Urinary bladder (tissue), 4 donors: ENCODE measurements around the gene SNPH. TPM values are rescaled to one million over a fixed set of nuclear protein-coding genes. Genes with fewer than 3 reads are reported as not detected.

Source experiments
- DNase-seq: peaks from one replicate; pipeline ENCODE4 v3.0.0-alpha.2; 2015; ENCODE audit errors: extremely low spot score
- H3K27ac ChIP-seq: one replicate; pipeline ENCODE4 v1.5.1; 2013; ENCODE audit warnings: low read depth, mild to moderate bottlenecking, moderate library complexity
- H3K36me3 ChIP-seq: one replicate; pipeline ENCODE4 v1.6.1; 2013; ENCODE audit warnings: mild to moderate bottlenecking, moderate library complexity; ENCODE audit not compliant: insufficient read depth
- H3K4me1 ChIP-seq: one replicate; pipeline ENCODE4 v1.6.1; 2013; ENCODE audit warnings: mild to moderate bottlenecking, moderate library complexity; ENCODE audit not compliant: insufficient read depth
- H3K4me3 ChIP-seq: one replicate; pipeline ENCODE4 v1.5.1; 2013; ENCODE audit warnings: low read depth, low read length
- WGBS: extraction: QIAGEN DNeasy Blood & Tissue Kit; methylation state at CpG from one replicate; pipeline ENCODE4 v1.1.7; 2013; 5-methylcytosine and 5-hydroxymethylcytosine counted together
- polyA plus RNA-seq: library from polyadenylated mRNA; stranded (reverse); fragments of 200-250 nt; gene quantifications from one replicate; pipeline ENCODE4 v1.2.3, GENCODE V29; 2013
- total RNA-seq: library from RNA; depleted of rRNA; stranded (reverse); fragments of >200 nt; gene quantifications from one replicate; pipeline ENCODE4 v1.2.3, GENCODE V29; 2014
- donor health status: healthy with polysubstance abuse.
- donor health status: healthy.

SNPH gene
- total and polyA plus RNA-seq, 2 donors: 3.5 to 7.3 TPM

DNA sequence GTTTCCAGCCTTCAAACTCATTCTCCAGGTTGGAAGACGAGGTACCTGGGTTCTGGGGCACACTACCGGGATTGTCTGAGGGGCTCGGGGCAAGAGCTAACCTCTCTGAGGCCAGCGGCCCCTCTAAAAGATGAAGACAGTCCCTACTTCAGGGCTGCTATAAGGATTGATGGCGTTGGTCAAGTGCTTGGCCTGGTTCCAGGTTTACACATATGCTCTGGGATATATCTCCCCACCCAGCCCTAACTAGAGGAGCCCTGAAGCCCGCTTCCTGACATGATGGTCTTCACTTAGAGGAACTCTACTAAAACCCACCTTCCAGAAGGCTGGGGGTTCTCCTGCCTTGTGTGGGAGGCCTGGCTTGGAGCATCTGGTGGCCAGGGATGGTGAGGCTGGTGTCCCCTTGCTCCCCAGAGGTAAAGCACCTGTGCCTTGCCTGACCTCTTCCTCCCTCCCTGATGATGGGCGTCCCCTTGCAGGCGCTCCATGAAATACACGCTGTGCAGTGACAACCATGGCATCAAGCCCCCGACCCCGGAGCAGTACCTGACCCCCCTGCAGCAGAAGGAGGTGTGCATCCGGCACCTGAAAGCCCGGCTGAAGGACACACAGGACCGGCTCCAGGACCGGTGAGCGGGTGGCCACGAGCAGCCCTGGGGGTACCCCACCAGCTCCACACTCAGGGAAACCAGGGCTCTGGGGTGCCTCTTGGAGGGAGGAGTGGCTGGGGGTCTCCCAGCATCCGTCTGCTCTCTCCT lies 34.2 kb downstream of the SNPH start:
- Histone ChIP-seq H3K27ac (no peak overlapping the region), H3K4me3 (no peak overlapping the region), H3K4me1 (no peaks in the 10 kb centered on the region), H3K36me3 (no peaks in the 10 kb centered on the region)
- no peak for DNase-seq
- 94% methylated on average over 18 of the region's 18 CpGs for WGBS

DNA sequence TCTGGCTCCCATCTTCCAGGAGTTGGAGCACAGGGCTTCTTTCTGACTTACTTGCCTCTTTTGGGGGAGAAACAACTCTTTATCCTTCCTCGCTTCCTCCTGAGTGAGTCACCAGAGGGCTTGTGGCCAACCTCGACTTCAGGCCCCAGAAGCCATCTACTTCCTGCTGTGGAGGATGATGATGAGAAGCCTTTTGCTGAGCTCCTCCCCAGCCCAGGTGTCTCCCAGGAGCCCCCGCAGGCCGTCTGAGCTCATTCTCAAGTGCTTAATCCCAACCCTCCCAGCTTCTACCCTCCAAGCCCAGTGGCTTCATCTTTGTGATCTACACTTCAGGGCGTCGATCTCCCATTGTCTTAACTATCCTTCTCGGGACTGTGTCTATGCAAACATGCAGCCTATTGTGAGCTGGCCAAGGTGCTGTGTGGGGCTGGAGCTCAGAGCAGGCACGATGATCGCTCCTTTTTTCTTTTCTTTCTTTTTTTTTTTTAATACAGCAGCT lies 35.0 kb downstream of the SNPH start:
- Histone ChIP-seq H3K4me3 (no peak overlapping the region), H3K27ac (no peak overlapping the region), H3K36me3 (no peaks in the 10 kb centered on the region), H3K4me1 (no peaks in the 10 kb centered on the region)
- WGBS: 57% methylated on average over 9 of the region's 9 CpGs
- no peak for DNase-seq

DNA sequence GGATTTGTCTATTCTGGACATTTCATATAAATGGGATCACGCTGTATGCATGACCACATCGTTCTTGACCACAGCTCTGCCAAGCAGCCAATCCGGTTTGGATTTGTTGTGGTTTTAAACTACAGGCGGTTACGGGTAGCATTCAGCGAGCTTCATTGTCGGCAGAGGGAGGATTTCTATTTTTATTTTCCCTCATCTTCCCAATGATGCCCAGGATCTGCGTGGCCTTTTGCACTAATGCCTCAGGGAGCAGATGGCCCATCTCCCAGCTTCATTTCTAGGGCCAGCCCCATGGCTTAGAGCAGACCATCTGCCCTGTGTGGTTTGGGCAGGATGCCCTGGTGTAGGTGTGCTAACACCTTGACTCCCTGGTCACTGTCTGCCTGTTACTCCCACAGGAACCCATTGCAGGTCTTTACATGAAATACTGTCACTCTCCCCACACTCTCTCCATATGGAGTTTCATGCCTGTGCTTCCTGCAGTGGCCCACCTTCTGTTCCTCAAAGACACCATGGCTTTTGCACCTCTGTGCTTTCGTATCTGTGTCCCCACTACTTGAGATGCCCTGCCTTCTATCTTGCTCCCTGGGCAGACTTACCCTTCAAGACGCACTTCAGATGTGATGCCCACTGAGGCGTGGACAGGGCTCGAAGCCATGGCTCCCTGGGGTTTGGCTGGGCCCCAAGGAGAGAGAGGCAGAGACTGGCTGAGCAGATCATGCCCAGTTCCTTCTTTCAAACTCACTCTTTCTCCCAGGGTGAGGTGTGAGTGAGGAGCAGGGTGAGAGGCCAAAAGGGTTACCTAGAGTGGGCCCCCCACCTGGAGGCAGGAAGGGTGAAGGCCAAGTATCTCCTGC lies 36.8 kb downstream of the SNPH start:
- 86% methylated on average over 12 of the region's 12 CpGs for WGBS
- Histone ChIP-seq H3K4me1 (no peaks in the 10 kb centered on the region), H3K4me3 (no peak overlapping the region), H3K36me3 (no peaks in the 10 kb centered on the region), H3K27ac (no peak overlapping the region)
- no peak for DNase-seq

DNA sequence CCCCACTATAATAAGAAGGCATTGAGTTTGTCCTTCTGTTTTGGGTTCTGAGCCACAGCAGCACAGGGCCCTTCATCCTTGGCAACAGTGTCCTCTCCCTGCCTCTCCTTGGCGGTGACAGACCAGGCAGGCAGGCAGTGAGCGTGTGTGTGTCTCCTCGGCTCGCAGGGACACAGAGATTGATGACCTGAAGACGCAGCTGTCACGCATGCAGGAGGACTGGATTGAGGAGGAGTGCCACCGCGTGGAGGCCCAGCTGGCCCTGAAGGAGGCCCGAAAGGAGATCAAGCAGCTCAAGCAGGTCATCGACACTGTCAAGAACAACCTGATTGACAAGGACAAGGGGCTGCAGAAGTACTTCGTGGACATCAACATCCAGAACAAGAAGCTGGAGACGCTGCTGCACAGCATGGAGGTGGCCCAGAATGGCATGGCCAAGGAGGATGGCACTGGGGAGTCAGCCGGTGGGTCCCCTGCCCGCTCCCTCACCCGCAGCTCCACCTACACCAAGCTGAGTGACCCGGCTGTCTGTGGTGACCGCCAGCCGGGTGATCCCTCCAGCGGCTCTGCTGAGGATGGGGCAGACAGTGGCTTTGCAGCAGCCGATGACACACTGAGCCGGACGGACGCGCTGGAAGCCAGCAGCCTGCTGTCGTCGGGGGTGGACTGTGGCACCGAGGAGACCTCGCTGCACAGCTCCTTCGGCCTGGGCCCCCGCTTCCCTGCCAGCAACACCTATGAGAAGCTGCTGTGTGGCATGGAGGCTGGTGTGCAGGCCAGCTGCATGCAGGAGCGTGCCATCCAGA lies 38.8 kb downstream of the SNPH start:
- H3K4me1 ChIP-seq: no peaks in the 10 kb centered on the region
- WGBS: 79% methylated on average over 31 of the region's 31 CpGs
- H3K4me3 ChIP-seq: no peak overlapping the region
- no peaks in the 10 kb centered on the region for H3K36me3 ChIP-seq
- DNase-seq: no peak
- no peak overlapping the region for H3K27ac ChIP-seq

DNA sequence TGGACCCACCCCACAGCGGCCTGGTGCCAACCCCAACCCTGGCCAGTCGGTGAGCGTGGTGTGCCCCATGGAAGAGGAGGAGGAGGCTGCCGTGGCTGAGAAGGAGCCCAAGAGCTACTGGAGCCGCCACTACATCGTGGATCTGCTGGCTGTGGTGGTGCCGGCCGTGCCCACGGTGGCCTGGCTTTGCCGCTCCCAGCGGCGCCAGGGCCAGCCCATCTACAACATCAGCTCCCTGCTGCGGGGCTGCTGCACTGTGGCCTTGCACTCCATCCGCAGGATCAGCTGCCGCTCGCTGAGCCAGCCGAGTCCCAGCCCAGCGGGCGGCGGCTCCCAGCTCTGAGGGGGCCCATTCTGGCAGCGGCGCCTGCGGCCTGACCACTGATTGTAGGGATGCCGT lies 39.6 kb downstream of the SNPH start:
- 82% methylated on average over 24 of the region's 24 CpGs for WGBS
- Histone ChIP-seq H3K27ac (no peak overlapping the region), H3K36me3 (no peaks in the 10 kb centered on the region), H3K4me3 (no peak overlapping the region), H3K4me1 (no peaks in the 10 kb centered on the region)
- no peak for DNase-seq

DNA sequence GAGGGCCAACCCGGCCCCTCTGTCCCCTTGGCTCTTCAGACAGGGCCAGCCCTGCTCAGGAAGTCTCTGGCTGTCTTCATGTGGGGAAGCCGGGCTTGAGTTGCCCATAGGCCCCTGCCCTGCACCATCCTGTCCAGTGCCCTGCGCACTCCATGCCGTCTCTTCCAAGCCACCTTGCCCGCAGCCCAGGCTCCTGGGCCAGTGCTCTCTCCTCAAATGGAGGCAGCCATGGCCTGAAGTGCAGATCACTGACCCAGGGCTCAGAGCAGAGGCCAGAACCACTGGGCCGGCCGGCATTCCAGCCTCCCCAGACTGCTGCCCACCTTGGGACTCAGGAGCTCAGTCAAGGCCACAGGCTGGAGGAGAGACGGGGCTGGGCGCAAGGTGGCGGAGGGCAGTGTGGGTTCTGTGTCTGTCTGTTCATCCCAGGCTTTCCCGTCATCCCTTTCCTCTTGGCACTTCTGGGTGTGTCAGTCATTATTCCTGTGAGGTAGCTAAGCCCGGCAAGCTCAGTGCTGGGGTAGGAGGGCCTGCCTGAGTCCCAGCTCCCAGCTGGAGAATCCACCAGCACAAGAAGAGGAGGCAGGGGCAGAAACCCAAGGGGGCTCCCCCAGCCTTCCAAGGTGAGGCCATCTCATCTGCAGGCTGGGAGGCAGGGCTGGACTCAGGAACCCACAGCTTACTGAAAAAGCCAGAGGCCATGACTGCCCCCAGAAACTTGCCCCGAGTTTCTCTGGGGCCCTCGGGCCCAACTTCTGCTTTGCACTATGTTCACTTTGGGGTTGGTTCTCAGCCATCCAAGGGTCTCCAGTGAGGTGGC lies 40.4 kb downstream of the SNPH start:
- no peak for DNase-seq
- H3K4me3 ChIP-seq: no peak overlapping the region
- no peaks in the 10 kb centered on the region for H3K4me1 ChIP-seq
- no peak overlapping the region for H3K27ac ChIP-seq
- WGBS: 77% methylated on average over 14 of the region's 14 CpGs
- H3K36me3 ChIP-seq: no peaks in the 10 kb centered on the region

DNA sequence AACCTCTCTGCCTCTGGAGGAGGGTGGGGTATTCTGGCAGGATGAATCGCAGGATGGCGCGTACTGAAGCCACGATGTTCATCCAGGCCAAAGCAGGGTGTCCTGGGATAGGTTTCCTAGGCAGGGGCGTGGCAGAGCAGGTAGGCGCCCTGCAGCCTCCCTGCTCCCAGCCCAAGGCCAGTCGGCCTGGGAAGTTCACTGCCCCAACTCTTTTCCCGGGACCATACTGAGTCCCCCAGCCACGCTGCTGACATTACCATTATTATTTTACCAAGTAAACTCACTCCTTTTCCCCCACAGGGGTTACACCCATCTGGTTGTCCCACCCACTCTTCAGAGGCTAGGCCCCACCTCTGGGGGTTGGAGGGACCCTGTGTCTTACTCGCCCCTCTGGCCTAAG lies 41.1 kb downstream of the SNPH start:
- H3K27ac ChIP-seq: no peak overlapping the region
- WGBS: 91% methylated on average over 10 of the region's 10 CpGs
- H3K4me3 ChIP-seq: no peak overlapping the region
- H3K4me1 ChIP-seq: no peaks in the 10 kb centered on the region
- no peak for DNase-seq
- no peaks in the 10 kb centered on the region for H3K36me3 ChIP-seq

DNA sequence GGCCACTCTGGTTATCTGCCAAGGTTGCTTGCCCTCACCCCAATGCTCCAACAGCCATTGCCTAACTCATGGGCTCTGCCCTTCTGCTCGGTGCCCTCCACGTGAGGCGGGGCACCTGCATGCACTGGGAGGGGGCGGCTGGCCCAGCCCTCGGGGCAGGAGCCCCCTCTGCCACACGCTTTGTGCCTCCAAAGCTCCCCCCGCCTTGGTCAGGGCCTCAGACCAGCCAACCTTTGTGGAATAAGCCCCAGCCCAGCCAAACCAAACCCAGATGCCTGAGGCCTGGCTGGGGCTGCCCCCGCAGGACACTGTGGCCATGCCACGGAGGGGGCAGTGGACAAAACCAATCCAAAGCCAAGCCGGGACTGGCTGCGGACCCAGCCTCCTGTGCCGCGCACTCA lies 41.5 kb downstream of the SNPH start:
- H3K4me1 ChIP-seq: no peaks in the 10 kb centered on the region
- no peak for DNase-seq
- no peak overlapping the region for H3K27ac ChIP-seq
- 89% methylated on average over 13 of the region's 13 CpGs for WGBS
- no peaks in the 10 kb centered on the region for H3K36me3 ChIP-seq
- no peak overlapping the region for H3K4me3 ChIP-seq

DNA sequence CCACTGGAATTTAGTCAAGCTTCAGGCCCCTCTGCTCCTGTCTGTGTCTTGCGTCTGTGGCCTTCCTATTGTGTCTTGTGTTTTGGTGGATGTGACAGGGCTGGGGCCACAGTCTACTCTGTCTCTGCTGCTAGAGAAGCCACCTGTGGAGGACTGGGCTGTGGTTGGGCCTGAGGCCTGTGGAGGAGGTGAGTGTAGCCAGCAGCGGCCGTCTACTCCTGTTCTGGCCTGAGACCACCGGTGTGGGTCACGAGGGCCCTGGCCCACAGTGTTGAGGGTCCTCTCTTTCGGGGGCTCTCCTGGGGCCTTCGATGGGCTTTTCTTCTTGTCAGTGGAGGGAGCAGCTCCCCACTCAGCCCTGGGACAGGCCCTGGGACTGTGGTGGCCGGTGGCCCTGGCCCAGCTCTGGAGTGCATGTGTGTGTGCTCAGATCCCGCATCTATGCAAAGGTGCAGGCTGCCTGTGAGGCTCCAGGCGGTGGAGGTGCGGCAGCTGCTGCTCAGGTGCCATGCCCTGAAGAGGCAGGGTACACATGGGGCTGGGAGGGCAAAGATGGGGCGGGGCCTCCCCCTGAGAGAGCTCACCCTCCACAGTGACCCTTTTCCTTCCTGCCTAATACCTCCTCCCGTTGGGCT lies 42.1 kb downstream of the SNPH start:
- no peak overlapping the region for H3K4me3 ChIP-seq

DNA sequence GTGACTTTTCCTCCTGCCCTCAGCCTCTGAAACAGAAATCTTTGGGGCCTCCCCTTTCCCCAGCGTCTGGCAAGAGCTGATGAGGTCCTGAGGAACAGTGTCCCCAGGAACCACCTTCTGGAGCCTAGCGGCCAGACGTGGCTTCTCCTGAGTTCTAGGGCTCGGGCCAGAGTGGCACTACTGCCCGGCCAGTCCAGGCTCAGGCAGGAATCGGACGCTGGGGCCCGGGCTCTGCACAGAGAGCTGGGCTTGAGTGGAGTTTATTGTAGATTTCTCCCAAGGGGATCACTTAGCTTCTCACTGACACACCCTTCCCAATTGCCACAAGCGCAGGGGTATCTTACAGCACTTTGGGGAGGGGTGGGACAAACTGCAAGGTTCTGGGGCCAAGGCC lies 42.6 kb downstream of the SNPH start:
- DNase-seq: no peak
- Histone ChIP-seq H3K4me3 (no peak overlapping the region), H3K4me1 (peaks cover 1% of the 10 kb centered on the region), H3K27ac (no peak overlapping the region), H3K36me3 (no peaks in the 10 kb centered on the region)
- 87% methylated on average over 9 of the region's 9 CpGs for WGBS

More for the DNA sequence above, 42.1 kb downstream of the SNPH start:
- Histone ChIP-seq H3K27ac (no peak overlapping the region), H3K4me1 (no peaks in the 10 kb centered on the region), H3K36me3 (no peaks in the 10 kb centered on the region)
- 86% methylated on average over 13 of the region's 13 CpGs for WGBS
- DNase-seq: no peak

DNA sequence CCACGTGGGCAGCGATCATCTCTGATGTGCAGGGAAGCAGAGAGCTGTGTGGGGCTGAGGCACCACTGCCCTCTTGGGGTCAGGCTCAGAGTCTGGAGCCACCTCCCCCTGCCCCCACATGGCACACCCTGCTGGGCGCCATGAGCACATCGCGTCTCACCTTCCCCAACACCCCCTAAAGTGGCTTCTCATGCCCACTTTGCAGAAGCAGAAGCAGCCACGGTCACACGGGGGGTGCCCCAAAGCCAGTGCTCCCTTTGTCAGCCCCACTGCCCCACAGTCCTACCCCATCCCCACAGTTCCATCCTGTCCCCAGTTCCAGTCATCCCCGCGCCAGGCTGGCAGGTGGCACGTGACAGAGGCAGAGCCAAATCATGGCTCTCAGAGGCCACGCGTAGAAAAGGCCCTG lies 43.3 kb downstream of the SNPH start:
- Histone ChIP-seq H3K36me3 (no peaks in the 10 kb centered on the region), H3K27ac (no peak overlapping the region), H3K4me1 (peaks cover 1% of the 10 kb centered on the region), H3K4me3 (no peak overlapping the region)
- DNase-seq: no peak
- 85% methylated on average over 12 of the region's 12 CpGs for WGBS

DNA sequence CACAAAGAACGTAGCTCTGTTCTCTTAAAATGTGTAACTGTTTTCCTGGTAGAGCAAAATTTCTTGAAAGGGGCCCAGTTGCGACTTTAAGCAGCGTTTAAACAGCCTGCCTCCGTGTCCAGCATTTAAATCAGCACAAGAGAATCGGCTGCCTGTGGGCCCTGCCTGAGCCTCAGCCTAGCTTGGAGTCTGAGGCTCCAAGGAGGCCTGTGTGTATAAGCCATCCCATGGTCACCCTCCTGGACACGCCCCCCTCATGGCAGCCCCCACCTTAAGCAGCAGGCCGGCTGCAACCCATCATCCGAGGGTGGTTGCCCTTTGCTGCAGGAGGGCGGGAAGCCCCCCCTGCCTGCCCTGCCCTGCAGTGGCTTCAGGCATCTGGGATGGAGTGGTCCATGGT lies 44.0 kb downstream of the SNPH start:
- peaks cover 1% of the 10 kb centered on the region for H3K4me1 ChIP-seq
- no peak for DNase-seq
- no peaks in the 10 kb centered on the region for H3K36me3 ChIP-seq
- H3K27ac ChIP-seq: no peak overlapping the region
- 58% methylated on average over 9 of the region's 9 CpGs for WGBS
- no peak overlapping the region for H3K4me3 ChIP-seq
